ENCODE results near the gene GRB10. TPM values are rescaled to one million over a fixed set of nuclear protein-coding genes. Genes with fewer than 3 reads are reported as not detected.

GRB10 gene
- total and polyA plus RNA-seq, 9 donors: 10.0 to 93.3 (median 27.8) TPM

- no peak overlapping the region for H3K4me3 ChIP-seq
- no peak overlapping the region for H3K27ac ChIP-seq
- no peaks in the 10 kb centered on the region for H3K36me3 ChIP-seq
- TF ChIP-seq POLR2A (IDR thresholded peaks at IDR 0.05): no peak
- TF ChIP-seq CTCF (IDR thresholded peaks at IDR 0.05): no peak
- TF ChIP-seq EP300 (IDR thresholded peaks at IDR 0.05): no peak
- intact Hi-C loops (cut with DNase I): loop anchor here in 1 of 4 donors (5.0 kb wide), 1 partner anchor 209 kb away; no protein-coding TSS in a partner anchor
- 66 to 78% (median 70%) methylated on average over 5 of the region's 5 CpGs for WGBS, 3 donors
- H3K27me3 ChIP-seq: no peaks in the 10 kb centered on the region
- DNase-seq: no peak
- peaks cover 5% of the 10 kb centered on the region for H3K4me1 ChIP-seq (ENCODE audit: insufficient read depth)
- no peaks in the 10 kb centered on the region for H3K9me3 ChIP-seq
Measured at GRCh38 chr7:50676079-50676478, 106.6 kb downstream of the GRB10 start.

- WGBS, 3 donors: 87 to 90% (median 89%) methylated on average over 11 of the region's 11 CpGs
- TF ChIP-seq EP300 (IDR thresholded peaks at IDR 0.05) (no peak), CTCF (IDR thresholded peaks at IDR 0.05) (no peak), POLR2A (IDR thresholded peaks at IDR 0.05) (no peak)
- H3K4me1 ChIP-seq (ENCODE audit: insufficient read depth): peaks cover 5% of the 10 kb centered on the region
- DNase-seq: no peak
- H3K9me3 ChIP-seq: no peaks in the 10 kb centered on the region
- H3K36me3 ChIP-seq: no peaks in the 10 kb centered on the region
- intact Hi-C loops (cut with DNase I): loop anchor here in 3 of 4 donors (5.0 kb wide), 2 partner anchors 203 to 208 kb away; no protein-coding TSS in a partner anchor
- no peaks in the 10 kb centered on the region for H3K27me3 ChIP-seq
- no peak overlapping the region for H3K27ac ChIP-seq
- H3K4me3 ChIP-seq: no peak overlapping the region
Measured at GRCh38 chr7:50674896-50675835, 107.5 kb downstream of the GRB10 start.

DNA sequence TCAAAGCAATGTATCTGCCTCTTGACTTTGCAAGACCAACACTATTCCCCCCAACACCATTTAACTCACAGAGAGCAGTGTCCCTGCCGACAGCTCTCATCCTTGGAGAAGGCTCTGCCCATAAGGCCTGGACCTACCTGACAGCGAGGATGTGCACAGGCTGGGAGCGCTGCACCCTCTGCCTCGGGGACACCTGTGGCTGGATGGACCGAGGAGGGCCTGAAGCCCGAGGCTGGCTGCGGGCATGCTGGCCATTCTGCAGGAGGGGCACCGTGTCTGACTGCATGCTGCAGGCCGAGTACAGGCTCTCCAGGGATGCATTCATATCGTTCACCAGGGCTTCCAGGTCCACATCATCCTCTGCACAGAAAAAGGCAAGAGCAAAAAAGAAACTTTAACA, 108.4 kb downstream of the GRB10 start:
- Histone ChIP-seq H3K4me3 (no peak overlapping the region), H3K9me3 (no peaks in the 10 kb centered on the region), H3K4me1 (ENCODE audit: insufficient read depth) (peaks cover 2% of the 10 kb centered on the region), H3K27ac (no peak overlapping the region), H3K27me3 (no peaks in the 10 kb centered on the region), H3K36me3 (no peaks in the 10 kb centered on the region)
- WGBS, 3 donors: 85 to 94% (median 87%) methylated on average over 10 of the region's 10 CpGs
- intact Hi-C loops (cut with DNase I): loop anchor here in 2 of 4 donors (5.0 kb wide), 2 partner anchors 202 to 207 kb away; no protein-coding TSS in a partner anchor
- DNase-seq: no peak
- no peak for TF ChIP-seq CTCF (IDR thresholded peaks at IDR 0.05)
- no peak for TF ChIP-seq EP300 (IDR thresholded peaks at IDR 0.05)

DNA sequence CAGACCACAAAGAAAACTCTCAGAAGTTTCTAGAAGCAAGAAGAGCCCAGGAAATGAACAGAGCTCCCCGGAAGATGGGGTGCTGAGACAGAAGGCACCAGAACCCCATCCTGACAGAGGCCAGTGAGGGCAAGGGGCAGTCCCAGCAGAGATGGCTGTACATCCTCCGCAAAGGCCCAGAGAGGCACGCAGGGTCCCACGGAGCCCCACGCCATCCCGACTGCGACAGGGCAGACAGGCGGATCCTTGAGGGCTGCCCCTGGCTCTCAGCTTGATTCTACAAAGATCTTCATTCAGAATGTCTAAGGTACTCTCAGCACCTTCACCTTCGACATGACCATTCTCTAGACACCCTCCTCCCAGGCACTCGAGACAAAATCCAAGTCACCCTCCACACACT, 109.6 kb downstream of the GRB10 start:
- H3K4me3 ChIP-seq: no peak overlapping the region
- no peaks in the 10 kb centered on the region for H3K9me3 ChIP-seq
- H3K4me1 ChIP-seq (ENCODE audit: insufficient read depth): peaks cover 5% of the 10 kb centered on the region
- H3K36me3 ChIP-seq: no peaks in the 10 kb centered on the region
- intact Hi-C loops (cut with DNase I): loop anchor here in 2 of 4 donors (5.0 kb wide), 2 partner anchors 201 to 206 kb away; no protein-coding TSS in a partner anchor
- TF ChIP-seq POLR2A (IDR thresholded peaks at IDR 0.05) (no peak), EP300 (IDR thresholded peaks at IDR 0.05) (no peak), CTCF (IDR thresholded peaks at IDR 0.05) (no peak)
- no peak overlapping the region for H3K27ac ChIP-seq
- WGBS, 3 donors: 91 to 96% (median 93%) methylated on average over 10 of the region's 10 CpGs
- no peak for DNase-seq
- H3K27me3 ChIP-seq: no peaks in the 10 kb centered on the region

All from ovary (tissue), 9 donors.